GM10248 (cell line): ENCODE measurements around the gene ZFYVE16.

Experiments used
- CTCF ChIA-PET: fragments of 300-600 bp; sonication (Branson Sonifier 250); formaldehyde crosslinking; extraction: SDS; loops from one replicate; lab custom pipeline; 2021; ENCODE audit warnings: antibody characterized with exemption; lab: Yijun Ruan, JAX
- POLR2A ChIA-PET: fragments of 350-650 bp; sonication (Branson Sonifier 250); formaldehyde crosslinking; extraction: SDS; loops from one replicate; lab custom pipeline; 2020; ENCODE audit warnings: antibody characterized with exemption; lab: Yijun Ruan, JAX
- DNase-seq: peaks from one replicate; pipeline ENCODE4 v3.0.0; 2012; ENCODE audit errors: extremely low spot score
- TF ChIP-seq, protein P1 (sequence below): IDR thresholded peaks from 2 replicates; pipeline ENCODE4 v1.5.1; 2012; ENCODE audit warnings: mild to moderate bottlenecking, low read depth; ENCODE audit errors: extremely low read depth, missing control alignments, control extremely low read depth

ZFYVE16 gene

DNA sequence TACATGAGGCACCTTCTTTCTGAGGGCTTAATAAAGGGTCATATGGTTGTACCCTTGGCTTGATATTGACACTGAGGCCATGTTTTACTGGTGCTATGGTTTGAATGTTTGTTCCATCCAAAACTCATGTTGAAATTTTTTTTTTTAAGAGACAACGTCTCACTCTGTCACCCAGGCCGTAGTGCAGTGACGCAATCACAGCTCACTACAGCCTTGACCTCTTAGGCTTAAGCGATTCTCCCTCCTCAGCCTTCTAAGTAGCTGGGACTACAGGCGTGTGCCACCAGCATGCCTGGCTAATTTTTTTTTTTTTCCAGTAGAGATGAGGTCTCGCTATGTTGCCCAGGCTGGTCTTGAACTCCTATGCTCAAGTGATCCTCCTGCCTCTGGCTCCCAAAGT is 101.0 kb downstream of the ZFYVE16 start:
- ChIA-PET POLR2A (no interaction called here), CTCF (no interaction called here)
- DNase-seq = no peak
- TF ChIP-seq, protein P1, sequence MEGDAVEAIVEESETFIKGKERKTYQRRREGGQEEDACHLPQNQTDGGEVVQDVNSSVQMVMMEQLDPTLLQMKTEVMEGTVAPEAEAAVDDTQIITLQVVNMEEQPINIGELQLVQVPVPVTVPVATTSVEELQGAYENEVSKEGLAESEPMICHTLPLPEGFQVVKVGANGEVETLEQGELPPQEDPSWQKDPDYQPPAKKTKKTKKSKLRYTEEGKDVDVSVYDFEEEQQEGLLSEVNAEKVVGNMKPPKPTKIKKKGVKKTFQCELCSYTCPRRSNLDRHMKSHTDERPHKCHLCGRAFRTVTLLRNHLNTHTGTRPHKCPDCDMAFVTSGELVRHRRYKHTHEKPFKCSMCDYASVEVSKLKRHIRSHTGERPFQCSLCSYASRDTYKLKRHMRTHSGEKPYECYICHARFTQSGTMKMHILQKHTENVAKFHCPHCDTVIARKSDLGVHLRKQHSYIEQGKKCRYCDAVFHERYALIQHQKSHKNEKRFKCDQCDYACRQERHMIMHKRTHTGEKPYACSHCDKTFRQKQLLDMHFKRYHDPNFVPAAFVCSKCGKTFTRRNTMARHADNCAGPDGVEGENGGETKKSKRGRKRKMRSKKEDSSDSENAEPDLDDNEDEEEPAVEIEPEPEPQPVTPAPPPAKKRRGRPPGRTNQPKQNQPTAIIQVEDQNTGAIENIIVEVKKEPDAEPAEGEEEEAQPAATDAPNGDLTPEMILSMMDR = no peak

DNA sequence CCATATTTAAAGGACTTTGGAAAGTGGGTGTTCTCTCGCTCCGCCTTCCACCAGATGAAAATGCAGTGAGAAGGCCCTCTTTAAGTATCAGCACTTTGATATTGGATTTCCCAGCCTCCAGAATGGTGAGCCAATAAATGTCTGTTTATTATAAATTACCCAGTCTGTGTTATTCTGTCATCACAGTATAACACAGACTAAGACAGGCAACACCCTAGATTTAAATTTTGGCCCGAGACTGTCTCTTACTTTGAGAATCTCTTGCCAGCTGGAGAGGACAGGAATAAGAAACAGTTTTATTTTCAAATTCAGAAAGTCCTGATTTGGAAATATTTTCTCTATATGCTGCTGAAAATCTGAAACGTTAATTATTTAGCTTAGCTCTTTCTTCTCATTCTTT is 101.5 kb downstream of the ZFYVE16 start:
- ChIA-PET CTCF (no interaction called here), POLR2A (no interaction called here)
- TF ChIP-seq, protein P1 = no peak
- DNase-seq = no peak

DNA sequence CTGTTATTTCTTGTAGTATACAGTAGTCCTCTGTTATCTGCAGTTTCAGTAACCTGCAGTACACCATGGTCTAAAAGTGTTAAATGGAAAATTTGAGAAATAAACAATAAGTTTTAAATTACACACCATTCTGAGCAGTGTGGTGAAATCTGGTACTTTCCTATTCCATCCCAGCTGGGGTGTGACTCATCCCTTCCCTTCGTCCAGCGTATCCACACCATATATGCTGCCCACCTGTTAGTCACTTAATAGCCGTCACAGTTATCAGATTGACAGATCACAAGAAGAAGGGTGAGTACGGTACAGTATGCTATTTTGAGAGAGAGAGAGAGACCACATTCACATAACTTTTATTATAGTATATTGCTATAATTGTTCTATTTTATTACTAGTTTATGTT is 109.0 kb downstream of the ZFYVE16 start:
- POLR2A ChIA-PET = interaction anchor here (0.7 kb wide), 1 partner anchor 953 kb away, joined by 3 read pairs; no protein-coding TSS in a partner anchor
- peak; percentile 15 for DNase-seq
- CTCF ChIA-PET = no interaction called here
- TF ChIP-seq, protein P1 = no peak
